Kidney capillary endothelial cell (primary cell): ENCODE measurements around the gene IPO5.

Source experiments
- DNase-seq: peaks from one replicate; pipeline ENCODE4 v3.0.0-alpha.2; 2018; ENCODE audit warnings: low spot score

The IPO5 gene

GRCh38 chr13:98059276-98059675 lies 105.8 kb downstream of the IPO5 start:
- no peak for DNase-seq

GRCh38 chr13:98060282-98060681 lies 106.8 kb downstream of the IPO5 start:
- no peak for DNase-seq

GRCh38 chr13:98065468-98065867 lies 112.0 kb downstream of the IPO5 start:
- no peak for DNase-seq

DNA sequence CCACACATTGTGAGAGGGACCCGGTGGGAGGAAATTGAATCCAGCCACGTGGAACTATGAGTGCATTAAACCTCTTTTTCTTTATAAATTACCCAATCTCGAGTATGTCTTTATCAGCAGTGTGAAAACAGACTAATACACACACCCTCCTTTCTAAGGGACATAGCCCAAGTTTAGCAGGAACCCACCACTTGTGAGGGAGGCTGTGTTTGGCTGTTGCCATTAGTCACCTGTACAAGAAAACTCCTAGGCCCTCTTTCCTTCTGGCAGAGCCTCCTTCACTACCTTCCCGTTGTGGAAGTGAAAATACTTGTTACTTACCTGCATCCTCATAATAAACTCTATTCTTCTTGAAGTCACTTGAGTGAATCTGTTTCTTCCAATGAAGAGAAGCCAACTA lies 113.2 kb downstream of the IPO5 start:
- DNase-seq, result no peak

DNA sequence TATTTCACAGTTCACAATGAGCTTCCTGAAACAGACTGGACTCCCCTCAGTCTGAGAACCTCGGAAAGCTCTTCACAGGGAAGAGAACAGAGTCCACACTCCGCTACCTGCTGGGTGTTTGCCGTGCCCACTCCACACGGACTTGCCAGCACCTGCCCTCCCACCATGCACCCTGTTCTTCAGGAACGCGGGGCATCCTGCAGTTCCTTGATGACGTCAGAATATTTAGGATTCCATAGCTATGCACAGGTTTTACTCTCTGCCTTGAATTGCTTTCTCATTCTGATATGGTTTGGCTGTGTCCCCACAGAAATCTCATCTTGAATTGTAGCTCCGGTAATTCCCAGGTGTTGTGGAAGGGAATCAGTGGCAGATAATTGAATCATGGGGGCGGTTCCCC lies 115.0 kb downstream of the IPO5 start:
- DNase-seq, result no peak

GRCh38 chr13:98069985-98070384 lies 116.5 kb downstream of the IPO5 start:
- DNase-seq, result no peak

DNA sequence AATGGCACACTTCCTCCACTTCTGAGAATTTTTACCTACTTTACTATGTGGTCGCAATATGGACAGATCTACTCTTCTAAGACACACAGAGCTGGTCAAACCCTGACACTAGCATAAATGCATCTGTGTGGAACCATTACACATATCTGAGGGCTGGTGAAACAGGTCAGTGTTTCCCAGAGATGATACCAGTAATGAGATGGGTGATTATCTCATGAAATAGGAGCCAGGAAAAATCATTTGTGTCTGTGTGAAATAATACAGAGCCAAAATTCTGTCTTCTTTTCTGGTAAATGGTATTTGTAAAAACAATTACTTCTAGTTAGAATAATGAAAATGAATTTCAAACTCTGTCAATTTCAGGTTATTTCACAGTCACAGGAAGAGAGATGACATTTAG lies 117.8 kb downstream of the IPO5 start:
- DNase-seq, result no peak

DNA sequence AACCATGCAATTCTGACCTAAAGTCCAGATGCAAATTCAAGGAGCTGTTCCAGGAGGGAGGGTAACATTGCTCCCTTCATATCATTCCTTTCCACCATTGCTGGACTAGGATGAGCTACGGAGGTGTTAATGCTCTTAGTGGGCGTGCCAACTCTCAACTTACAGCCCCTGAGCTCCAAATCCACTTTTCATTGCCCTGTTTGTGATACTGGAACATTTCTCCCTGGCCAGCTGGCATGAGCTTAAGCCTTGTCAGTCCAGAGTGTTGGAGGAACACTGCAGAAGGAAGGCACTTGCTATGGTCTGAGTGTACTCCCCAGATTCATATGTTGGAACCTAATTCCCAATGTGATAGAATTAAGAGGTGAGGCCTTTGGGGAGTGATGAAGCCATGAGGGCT lies 119.0 kb downstream of the IPO5 start:
- DNase-seq, result no peak
